ENCODE results near the gene ARID1B. TPM values are rescaled to one million over a fixed set of nuclear protein-coding genes. Genes with fewer than 3 reads are reported as not detected.
A peak's percentile ranks its signal among the peaks of the same experiment; 100 is the strongest.
"Not testable (repeated sequence)": the region's sequence is repeated elsewhere in the genome, so short reads cannot be mapped to it uniquely, and the experiment has no call there.

The ARID1B gene
- polyA plus RNA-seq, 4 donors = 57.0 to 87.6 (median 71.7) TPM

GRCh38 chr6:156977527-156978291 is 200.5 kb downstream of the ARID1B start:
- no peak for DNase-seq (ENCODE audit: low read depth in 4 of 4, low spot score in 3 of 4)

DNA sequence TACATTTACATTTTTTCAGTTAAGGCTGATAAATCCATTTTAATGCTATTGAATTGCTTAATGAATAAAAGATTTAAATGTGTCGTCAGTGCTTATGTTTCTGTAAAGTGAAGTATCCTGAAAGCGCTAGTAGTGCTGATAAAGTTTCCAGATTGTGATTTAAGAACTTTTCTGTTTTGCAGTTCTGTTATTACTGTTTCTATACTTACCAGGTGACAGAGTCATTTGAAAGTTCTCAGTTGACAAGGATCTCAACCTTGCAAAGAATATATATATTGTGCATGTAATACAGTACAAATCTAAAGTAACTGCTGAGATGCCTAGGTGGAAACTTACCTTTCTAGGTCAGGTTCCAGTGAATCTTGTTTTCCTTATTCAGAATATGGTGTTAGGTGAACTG is 201.8 kb downstream of the ARID1B start:
- DNase-seq (ENCODE audit: low read depth in 4 of 4, low spot score in 3 of 4) = no peak

DNA sequence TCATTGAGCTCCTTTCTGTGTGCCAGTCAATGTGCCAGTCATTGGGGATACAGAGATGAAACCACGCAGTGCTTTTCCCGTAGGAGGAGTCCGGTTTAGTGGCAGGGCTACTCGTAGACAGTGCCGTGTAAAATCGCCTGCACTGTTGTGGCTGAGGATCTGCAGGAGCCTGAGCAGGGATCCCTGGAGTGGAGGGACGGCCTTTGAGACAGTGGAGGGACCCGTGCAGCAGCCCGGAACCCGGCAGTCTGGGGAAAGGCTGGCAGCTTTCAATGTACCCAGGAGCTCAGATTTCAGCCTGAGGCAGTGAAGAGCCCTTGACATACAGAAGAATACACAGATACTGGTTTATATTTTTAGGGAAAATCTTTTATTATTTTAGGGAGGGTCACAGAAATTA is 203.3 kb downstream of the ARID1B start:
- DNase-seq (ENCODE audit: low read depth in 4 of 4, low spot score in 3 of 4) = peak in 2 of 4 donors; percentile 44 to 52

DNA sequence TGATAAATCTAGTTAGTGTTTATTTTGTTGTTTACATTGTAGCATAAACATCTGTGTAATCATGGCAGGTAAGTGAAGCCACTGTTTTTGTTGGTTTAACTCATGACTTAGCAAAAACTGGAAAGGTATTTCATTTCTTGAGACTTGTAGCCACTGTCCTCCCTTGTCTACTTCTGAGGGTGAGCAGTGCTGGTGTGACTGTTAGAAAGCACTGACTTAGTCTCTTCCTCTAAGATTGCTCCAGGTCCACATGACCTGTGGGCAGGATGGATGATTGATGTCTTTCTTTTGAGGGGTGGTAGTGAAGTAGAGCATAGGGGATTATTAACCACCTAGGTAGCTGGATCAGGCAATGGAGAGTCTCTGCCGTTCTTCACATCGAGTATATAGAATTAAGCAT is 203.8 kb downstream of the ARID1B start:
- no peak for DNase-seq (ENCODE audit: low read depth in 4 of 4, low spot score in 3 of 4)

- no peak for DNase-seq (ENCODE audit: low read depth in 4 of 4, low spot score in 3 of 4)
These were observed 205.0 kb downstream of the ARID1B start for GRCh38 chr6:156982168-156982567.

DNA sequence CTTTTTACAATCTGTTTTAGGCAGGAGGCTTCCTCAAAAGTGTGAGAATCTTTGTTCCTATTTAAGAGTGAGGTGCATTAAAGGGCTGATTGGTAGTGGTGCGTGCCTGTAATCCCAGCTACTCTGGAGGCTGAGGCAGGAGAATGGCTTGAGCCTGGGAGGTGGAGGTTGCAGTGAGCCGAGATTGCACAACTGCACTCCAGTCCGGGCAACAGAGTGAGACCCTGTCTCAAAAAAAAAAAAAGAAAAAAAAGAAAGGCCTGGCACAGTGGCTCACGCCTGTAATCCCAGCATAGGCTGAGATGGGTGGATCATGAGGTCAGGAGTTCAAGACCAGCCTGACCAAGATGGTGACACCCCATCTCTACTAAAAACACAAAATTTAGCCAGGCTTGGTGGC is 205.7 kb downstream of the ARID1B start:
- not testable (repeated sequence) for DNase-seq (ENCODE audit: low read depth in 4 of 4, low spot score in 3 of 4)

GRCh38 chr6:156984178-156984738 is 207.1 kb downstream of the ARID1B start:
- DNase-seq (ENCODE audit: low read depth in 4 of 4, low spot score in 3 of 4) = no peak

DNA sequence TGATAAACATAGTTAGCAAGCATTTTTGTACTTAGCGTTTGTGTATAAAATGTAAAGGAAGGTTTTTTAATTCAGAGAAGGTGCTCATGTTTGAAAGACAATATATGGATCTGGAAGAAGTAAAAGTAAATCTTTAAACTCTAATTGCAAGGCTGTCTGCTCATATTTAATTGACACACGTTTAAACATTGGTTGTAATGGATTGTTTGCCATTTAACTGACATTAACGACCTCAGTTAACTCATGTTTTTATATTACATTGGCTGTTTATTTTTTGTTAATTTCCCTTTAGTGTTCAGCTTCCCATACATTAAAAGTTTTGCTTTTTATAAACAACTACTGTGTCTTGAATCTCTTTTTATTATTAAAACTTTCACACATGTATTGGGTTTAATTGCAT is 208.1 kb downstream of the ARID1B start:
- DNase-seq (ENCODE audit: low read depth in 4 of 4, low spot score in 3 of 4) = no peak

GRCh38 chr6:156988276-156989158 is 211.3 kb downstream of the ARID1B start:
- no peak for DNase-seq (ENCODE audit: low read depth in 4 of 4, low spot score in 3 of 4)

GRCh38 chr6:156989159-156989806 is 212.1 kb downstream of the ARID1B start:
- DNase-seq (ENCODE audit: low read depth in 4 of 4, low spot score in 3 of 4) = no peak

DNA sequence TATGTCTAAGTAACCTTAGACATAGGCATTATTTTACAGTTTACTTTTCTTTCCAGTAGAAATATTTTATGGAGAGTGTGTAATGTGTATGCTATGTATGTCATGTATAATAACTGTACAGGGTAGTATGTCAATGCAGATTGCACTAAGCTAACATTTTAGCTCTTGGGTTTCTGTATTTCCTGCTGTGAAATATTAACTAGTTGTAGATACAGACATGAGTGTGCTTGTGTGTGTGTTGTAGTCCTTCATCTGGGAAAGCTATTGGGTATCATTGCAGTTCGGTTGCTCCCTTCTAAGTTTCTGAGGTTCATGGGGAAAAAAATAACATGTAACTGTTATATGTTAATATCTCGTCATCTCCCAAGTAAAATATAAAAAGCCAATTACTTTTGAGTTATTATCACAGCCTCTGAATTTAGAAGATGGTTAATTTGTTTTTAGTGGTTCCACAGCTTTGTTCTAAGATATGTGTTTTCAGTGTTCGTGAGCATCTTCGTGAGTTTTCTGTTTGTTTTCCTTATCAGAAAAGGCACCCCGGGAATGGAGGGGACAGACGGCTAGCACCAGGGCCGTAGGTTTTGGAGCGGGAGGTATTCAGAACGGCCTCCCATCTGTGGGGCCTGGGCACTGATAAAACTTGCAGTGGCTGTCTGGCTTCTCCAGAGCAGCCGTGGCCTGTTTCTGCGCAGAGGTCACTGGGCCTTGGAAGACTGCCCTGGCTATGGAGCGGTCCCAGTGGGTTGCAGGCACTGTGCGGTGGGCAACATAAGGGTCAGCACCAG is 215.0 kb downstream of the ARID1B start:
- no peak for DNase-seq (ENCODE audit: low read depth in 4 of 4, low spot score in 3 of 4)

- no peak for DNase-seq (ENCODE audit: low read depth in 4 of 4, low spot score in 3 of 4)
These were observed 216.5 kb downstream of the ARID1B start for GRCh38 chr6:156993713-156994112.

- DNase-seq (ENCODE audit: low read depth in 4 of 4, low spot score in 3 of 4) = no peak
These were observed 217.3 kb downstream of the ARID1B start for GRCh38 chr6:156994215-156995076.

GRCh38 chr6:156995502-156995901 is 218.3 kb downstream of the ARID1B start:
- no peak for DNase-seq (ENCODE audit: low read depth in 4 of 4, low spot score in 3 of 4)

GRCh38 chr6:156996265-156996664 is 219.1 kb downstream of the ARID1B start:
- DNase-seq (ENCODE audit: low read depth in 4 of 4, low spot score in 3 of 4) = no peak

DNA sequence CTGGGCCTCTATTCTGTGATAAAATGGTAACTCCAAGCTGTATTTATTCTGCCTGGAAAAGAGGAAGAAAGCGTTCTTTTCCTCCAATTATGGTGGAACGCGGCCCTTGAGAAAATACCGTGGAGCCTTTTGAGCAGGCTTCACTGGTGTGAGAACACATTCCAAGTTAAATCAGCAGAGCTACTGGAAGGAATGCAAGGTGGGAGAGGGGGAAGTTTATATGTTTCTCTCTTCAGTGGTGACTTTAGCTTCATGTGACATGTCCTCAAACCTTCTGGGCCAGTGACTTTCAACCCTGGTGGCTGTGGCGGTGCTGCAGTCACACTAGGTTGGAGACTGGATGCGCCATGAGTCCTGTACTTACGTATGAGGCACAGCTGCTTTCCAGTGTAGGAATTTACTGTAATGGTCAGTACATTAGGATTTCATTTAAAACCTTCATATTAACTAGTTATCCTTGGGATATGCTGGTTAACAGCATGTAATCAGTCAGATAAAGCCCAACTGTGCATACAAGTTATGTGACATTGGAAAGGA is 221.7 kb downstream of the ARID1B start:
- no peak for DNase-seq (ENCODE audit: low read depth in 4 of 4, low spot score in 3 of 4)

GRCh38 chr6:156999762-157000161 is 222.6 kb downstream of the ARID1B start:
- no peak for DNase-seq (ENCODE audit: low read depth in 4 of 4, low spot score in 3 of 4)

DNA sequence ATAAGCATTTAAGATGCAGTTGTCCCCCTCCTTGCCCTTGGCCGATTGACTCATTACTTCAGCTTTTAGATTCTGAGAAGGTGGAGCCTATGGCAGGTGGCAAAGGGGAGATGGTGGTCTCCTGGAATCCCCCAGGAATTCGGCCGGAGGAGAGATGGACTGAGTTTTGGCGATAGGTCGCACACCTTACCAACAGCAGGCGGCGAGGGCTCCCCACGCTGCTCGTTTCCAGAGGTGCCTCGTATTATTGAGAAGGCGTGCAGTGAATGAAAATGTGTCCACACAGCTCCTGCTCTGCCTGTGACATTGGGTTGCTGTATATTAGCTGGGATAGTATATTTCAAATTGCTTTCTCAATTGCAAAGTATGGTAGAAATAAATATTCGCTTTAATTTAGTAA is 224.5 kb downstream of the ARID1B start:
- DNase-seq (ENCODE audit: low read depth in 4 of 4, low spot score in 3 of 4) = no peak

DNA sequence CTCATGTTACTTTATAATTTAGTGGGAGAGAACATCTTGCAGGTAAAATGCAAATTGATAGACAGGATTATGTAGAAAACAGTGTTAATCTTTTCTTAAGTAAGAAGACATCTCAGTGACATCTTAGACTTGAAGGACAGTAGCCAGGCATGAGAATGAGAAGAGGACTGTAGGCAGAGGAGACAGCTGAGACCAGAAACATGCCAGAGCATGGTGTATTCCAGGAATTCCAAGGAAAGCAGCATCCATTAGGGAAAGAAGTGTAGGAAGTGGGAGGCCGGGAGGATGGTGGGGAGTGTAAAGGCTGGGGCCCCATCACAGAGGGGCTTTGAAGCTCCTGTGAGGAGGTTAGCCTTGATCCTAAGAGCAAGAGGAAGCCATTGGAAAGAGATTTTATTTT is 225.6 kb downstream of the ARID1B start:
- DNase-seq (ENCODE audit: low read depth in 4 of 4, low spot score in 3 of 4) = no peak
